GM19193 (cell line): ENCODE measurements around the gene CCM2.

ENCODE experiments used
- POLR2A ChIP-seq: IDR thresholded peaks from 4 replicates; pipeline ENCODE4 v1.6.1; 2011; ENCODE audit not compliant: insufficient read depth, insufficient read length; ENCODE audit errors: extremely low read depth

Gene CCM2

GRCh38 chr7:45088821-45089340 lies 88.9 kb downstream of the CCM2 start, which contains the start of gene NACAD:
TSS of gene NACAD (minus strand) at chr7:45088969. CDS start at chr7:45088894, 75 bp downstream.
- TF ChIP-seq POLR2A, result no peak

GRCh38 chr7:45089341-45089891 lies 89.4 kb downstream of the CCM2 start:
- no peak for TF ChIP-seq POLR2A

- no peak for TF ChIP-seq POLR2A
These were observed 92.3 kb downstream of the CCM2 start for GRCh38 chr7:45092100-45092930.

- no peak for TF ChIP-seq POLR2A
These were observed 92.9 kb downstream of the CCM2 start for GRCh38 chr7:45092931-45093235.

- no peak for TF ChIP-seq POLR2A
These were observed 99.2 kb downstream of the CCM2 start for GRCh38 chr7:45098983-45099839.

- no peak for TF ChIP-seq POLR2A
These were observed 100.1 kb downstream of the CCM2 start for GRCh38 chr7:45099891-45100760.

- TF ChIP-seq POLR2A, result no peak
These were observed 100.9 kb downstream of the CCM2 start for GRCh38 chr7:45100761-45101480.

GRCh38 chr7:45101748-45102147 lies 101.7 kb downstream of the CCM2 start:
- no peak for TF ChIP-seq POLR2A

- no peak for TF ChIP-seq POLR2A
These were observed 103.0 kb downstream of the CCM2 start for GRCh38 chr7:45102785-45103712.

GRCh38 chr7:45103958-45104843 lies 104.2 kb downstream of the CCM2 start:
- no peak for TF ChIP-seq POLR2A

- no peak for TF ChIP-seq POLR2A
These were observed 105.0 kb downstream of the CCM2 start for GRCh38 chr7:45104844-45105587.
